OCI-M2 (cell line): Measurements from ENCODE around the gene MAFB.

Experiments used
- DNase-seq: peaks from one replicate; lab custom pipeline; 2025; ENCODE audit not compliant: unreplicated experiment; lab: John Stamatoyannopoulos, UW

MAFB gene

DNA sequence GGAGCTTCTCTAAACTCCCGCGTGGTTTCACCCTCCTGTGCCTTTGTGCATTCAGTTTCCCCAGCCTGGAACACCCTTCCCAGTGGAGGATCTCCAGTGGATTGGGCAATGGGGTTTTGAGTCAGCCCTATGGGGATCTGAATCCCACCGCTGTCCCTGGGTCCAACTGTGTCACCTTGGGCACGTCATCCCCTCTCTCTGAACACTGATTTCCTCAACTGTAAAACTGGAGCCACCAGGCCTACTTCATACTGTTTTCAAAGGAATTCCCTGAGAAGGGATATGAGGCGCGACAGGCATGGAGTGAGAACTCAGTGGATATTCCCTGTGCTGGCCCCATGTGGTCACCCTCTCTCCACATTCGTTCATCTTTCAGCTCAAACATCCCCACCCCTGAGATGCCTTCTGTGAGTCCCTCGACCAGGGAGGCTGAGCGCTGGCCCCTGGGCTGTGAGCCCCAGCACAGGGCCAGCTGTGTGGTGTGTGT, 25.7 kb downstream of the MAFB start:
- no peak for DNase-seq

DNA sequence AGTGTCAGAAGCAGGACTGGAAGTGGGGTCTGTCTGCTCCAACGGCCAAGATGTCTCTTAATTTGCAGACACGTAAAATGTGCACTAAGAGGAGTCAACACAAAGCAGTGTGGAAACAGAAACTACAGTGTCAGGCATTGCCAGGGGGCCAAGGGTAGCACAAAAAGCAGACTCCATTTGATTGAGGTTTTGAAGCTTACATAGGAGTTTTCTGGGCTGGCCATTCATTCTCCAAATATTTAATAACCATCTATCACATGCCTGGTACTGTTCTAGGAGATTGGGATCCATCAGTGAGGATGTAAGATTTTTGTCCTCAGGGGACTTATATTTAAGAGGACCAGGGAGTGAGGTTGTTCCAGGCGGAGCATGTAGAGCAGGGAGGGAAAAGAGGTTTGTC, 29.5 kb downstream of the MAFB start:
- no peak for DNase-seq

DNA sequence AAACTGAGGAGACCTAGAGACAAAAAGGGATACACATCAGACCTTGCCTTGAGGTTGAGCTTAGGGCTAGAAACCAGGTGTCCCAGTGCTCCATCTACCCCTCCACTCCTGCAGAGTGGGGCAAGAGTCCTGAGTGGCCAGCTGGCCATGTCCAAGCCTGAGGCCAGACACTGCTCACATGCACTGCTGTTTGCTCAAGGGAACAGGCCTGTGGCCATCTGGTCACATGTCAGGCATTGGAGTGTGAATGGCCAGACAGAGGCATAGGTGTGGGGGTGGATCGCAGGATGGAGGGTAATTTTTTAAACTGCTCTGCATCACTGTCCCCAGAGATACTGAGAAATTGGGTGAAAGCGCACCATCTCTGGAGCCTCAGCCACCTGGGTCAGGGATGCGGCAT, 30.5 kb downstream of the MAFB start:
- no peak for DNase-seq

DNA sequence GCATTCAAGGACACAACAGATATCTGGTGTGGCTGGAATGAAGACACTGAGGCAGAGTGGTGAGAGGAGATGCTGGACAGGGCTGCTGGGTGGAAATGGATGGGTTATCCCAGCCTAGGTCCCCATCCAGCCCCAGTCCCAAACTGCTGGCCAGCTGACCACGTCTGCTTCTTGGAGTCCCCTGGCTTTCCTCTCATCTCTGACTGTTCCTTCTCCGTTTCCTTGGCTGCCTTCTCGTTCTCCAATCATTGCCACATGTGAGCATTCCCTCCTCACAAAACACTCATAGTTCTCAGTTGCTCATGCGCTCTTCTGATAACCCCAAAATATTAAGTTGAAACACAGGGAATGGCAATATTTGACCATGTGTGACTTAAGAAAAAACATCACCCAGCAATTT, 31.5 kb downstream of the MAFB start:
- no peak for DNase-seq

DNA sequence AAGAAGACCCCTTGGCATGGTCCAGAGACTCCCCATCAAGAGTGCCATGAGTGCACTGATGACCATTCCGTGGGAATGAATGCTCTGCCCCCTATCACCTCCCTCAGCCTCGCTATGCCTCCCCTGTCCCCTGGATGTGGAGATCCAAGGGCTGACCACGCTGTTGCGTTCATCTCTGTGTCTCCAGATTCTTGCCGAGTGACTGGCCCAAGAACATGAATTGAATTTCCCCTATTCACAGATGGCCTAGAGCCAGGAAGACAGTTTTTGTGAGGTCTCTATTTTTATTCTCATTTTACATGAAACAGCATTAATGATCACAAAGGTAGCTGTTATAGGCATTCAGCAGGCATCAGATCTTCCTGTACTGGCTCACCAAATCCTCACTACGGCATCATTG, 33.6 kb downstream of the MAFB start:
- DNase-seq, result no peak

DNA sequence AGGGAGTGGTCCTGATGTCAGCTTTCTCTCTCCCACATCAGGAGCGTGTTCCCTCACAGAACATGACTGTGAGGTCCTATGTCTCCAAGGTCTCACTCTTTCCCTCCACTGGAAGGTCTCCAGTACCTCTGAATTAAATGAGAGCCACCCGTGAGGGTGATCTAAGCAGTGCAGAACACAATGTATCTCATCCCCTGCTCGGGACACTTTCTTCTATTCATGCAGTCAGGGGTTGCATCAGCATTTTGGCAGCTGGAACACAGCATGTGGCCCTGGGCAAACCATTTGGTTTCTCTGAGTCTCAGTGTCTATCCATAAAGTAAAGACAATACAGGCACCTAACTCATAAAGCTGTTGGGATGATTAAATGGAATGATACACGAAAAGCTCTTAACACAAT, 34.2 kb downstream of the MAFB start:
- DNase-seq, result no peak

DNA sequence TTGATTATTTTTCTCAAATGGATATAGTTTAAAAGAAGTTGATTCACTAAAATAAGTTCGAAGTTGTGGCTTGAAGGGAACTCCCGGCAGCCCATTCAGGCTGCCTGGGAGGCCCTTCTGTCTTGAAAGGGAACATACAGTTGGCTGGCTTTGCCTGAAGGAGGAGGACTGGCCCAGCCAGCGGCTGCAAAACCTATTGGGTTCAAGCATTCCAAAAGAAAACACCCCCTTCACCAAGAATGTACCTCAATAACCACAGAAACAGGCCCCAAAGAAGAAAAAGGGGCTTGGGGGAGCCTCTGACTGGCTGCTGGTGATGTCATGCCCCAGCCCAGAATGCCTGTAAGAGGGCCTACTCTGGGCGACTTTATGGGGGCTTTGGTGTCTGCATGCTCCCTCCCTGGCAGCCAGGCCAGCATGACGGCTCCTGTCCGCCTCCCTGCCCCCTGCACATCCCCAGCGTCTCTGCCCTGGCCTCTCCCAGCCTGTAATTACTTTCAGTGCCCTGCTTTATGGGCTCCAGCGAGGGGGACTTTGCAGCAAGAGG, 36.5 kb downstream of the MAFB start:
- no peak for DNase-seq

DNA sequence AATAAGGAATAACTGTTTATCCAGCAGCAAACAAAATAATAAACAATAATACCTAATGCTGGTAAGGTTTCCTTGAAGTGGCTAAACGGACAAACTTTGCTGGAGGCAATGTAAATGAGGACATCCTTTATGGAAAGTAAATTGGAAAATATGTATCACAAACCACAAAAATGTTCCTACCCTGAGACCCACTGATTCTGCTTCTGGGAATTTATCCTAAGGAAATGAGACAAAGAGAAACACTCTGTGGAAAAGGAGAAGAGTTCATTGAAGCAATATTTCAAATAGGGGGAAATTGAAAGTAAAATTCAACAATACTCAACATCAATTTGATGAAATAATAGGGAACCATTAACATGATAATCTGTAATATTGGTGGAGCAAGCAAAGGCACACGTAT, 37.9 kb downstream of the MAFB start:
- DNase-seq, result no peak

DNA sequence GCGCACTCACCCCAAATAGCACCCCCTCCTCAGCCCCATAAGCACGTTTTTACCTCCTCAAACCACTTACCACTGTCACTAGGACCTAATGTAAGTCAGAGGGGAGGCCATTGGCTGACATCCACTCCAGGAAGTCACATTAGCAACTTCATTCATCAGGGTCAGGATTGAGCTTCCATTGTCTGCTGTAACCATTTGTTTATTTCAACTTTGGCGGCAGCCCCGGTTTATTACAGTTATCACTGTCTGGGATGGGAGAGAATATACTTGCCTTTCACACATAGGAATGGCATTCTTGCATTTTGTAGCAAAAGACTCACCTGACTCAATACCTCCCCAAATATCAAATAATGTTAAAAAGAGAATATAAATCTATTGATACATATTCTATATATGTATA, 38.3 kb downstream of the MAFB start:
- no peak for DNase-seq

DNA sequence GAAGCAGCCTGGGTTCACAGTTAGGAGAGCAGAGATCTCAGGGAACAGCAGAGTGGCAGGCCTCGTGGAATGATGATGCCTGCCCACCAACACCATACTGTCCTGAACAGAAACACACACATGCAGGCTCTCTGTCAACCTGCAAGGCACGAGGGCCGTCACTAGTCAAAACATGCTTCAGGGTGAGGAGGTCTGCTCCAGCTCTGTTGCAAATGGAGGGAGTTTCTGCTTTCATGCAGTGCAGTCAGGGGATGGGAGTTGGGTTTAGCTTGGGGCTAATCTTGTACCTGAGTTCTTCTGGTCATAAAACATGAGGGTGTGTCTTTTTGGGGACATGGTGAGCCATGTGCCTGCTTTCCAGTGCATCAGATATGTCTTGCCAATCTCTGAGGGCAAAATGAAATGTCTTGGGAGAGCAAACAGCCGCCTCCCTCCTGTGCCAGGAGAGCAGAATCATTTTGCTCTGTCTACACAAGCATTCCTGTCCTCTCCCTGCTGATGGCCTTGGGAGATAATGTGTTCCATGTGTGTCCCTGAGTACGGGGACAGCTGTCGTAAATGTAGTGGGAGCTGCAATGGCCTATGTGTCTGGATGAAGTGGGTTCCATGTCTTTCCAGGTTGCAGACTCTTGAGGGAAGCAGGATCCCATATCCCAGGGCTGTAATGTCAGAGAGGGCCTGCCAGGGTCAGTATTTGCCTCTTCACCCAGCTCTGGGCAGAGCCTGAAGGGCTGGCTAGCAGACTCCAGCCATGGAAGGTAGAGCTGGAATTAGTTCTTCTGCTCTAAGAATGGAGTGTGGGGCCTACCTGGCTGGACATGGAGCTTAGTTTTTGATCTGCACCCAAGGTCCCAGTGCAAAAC, 40.6 kb downstream of the MAFB start:
- DNase-seq, result no peak

DNA sequence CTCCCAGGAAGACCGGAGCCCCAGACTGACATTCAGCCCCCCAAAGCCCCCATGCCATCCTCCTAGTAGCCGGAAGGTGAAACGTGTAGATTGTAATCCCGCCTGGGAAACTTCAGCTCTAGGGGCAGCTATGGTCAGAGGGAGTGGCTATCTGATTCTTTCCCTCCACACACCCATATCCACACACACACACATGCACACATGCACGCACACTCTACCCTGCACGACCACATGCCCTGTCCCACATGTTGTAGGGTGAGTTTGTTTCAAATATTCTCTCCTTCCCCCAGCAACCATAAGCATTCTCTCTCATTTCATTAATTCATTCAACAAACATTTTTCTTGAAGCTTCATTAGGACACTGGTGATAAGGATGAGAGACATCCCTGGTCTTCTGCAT, 42.2 kb downstream of the MAFB start:
- DNase-seq, result no peak

DNA sequence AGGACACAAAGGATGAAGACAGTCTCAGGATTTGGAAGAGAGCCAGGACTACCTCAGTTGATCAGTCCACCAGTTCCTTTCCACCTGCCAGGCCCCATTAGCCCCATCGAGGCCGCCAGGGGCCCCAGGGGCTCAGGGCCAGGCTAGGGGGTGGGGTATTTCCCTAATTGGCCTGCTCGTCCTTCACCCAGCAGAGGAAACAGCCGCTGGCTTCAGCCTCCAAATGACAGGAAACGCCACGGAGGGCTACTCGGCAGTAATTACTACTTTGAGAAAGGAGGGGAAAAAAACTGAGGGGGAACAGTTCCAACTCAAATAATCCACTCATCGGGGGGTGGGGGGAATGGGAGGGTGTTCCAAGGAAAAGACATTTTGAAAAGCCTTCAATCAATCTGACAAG, 42.7 kb downstream of the MAFB start:
- no peak for DNase-seq

DNA sequence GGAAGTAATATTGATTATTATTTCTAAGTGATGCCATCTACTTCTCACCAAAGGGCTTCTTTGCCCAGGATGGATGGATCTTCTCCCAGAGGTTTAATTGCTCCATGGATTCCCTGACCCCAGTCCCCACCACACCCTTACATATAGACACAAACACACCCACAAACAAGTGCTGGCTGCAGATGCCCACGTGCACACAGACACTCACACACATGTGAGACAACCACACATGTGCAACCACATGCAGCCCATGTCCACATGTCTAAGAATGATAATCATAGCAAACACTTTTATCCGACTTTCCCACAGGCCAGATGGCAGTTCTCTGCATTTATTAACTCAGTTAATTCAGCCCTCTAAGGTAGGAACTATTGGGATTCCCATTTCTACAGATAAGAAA, 44.2 kb downstream of the MAFB start:
- no peak for DNase-seq

DNA sequence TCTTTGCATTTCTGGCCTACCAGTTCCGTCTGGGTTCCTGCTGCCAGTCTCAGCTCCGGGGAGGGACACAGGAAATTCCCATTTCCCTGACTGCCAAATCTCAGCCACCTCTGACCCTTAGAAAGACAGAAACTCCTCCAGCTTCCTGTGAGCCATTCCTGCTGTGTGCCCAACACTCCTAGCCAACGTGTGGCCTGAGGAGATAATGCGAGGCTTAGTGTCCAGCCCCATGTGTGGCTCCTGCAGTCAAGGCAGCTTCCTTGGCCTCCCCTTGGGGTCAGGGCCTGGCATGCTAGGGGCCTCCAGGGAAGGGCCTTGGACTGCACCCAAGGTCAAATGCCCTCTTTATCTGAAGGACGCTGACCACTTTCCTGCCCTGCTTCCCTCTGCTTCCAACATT, 45.1 kb downstream of the MAFB start:
- DNase-seq, result no peak

DNA sequence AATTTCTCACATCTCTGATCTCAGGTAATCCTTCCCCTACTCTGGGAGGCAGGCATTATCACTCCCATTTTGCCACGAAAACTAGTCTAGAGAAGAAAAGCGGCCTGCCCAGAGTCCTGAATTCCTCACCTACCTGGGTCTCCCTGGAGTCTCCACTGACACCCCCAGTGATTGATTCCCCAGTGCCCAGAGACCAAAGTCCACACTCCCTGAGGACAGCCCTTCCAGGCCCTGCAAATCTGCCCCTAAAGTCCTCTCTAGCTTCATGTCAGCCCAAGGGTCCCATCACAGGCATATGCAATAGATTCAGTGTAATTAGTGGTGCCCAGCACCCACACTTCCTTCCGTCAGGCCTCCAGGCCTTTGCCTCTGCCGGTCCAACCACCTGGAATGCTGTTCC, 47.2 kb downstream of the MAFB start:
- no peak for DNase-seq

DNA sequence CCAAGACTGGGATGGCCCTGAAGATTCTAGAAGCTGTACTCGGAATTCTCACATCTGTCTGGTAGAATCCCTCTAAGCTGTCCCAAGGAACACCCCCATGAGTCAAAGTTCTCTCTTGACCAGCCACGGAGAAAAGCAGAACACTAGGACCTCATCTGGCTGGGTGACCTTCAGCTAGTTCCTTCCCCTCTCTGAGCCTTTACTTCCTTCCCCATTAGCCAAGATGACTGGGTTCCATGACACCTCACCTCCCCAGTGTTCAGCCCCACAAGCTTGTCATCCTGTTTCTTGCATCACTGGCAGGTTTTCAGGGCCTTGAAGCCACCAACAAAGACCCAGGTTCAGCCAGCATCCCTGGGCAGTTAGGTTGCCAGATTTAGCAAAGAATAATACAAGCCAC, 47.8 kb downstream of the MAFB start:
- DNase-seq, result no peak

DNA sequence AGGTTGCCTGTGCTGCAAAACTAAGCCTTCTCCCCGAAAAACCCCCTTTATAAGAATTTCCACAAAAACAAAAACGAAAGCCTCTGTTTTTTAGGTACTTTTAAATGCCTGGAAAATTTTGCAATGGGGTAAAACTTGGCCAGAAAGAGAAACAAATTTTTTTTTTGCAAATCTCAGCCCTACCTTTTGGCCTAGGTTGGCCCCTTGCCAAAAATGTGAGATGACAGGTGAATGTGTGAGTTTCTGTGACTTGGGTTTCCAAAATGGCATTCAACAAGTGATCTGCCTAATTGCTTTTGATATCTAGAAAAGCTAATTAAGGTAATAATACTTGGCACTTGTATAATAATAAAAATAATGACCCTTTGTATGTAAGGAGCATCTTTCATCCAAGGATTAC, 48.4 kb downstream of the MAFB start:
- DNase-seq, result no peak

DNA sequence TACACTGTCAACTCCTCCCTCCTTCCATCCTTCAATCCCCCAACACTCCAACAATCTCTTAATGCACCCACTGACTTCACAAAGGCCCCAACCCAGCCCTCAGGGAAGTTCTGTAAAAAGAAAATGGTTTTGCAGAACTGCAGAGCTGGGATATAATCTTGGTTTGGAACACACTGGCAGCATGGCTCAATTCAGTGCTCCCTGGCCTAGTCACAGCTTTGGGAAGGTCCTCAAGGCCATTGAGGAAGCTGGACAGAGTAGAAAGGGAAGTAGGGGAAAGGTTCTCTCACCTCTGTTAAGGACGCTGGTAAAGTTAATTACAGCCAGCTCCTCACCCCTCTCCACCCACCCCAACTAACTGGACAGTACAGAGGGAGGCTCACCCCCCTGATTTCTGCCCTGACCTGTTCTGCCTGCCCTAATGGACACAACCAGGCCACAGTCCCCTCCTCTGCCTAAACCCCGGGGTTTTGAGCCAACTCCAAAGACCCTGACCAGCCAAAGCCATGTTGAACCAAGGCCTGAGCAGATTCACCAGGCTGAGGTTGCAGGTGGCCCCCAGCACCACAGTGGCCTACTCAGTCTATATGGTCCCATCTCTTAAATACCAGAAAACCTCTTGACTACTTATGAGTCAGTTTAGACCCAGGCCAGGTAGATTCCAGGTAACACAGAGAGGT, 49.2 kb downstream of the MAFB start:
- no peak for DNase-seq

DNA sequence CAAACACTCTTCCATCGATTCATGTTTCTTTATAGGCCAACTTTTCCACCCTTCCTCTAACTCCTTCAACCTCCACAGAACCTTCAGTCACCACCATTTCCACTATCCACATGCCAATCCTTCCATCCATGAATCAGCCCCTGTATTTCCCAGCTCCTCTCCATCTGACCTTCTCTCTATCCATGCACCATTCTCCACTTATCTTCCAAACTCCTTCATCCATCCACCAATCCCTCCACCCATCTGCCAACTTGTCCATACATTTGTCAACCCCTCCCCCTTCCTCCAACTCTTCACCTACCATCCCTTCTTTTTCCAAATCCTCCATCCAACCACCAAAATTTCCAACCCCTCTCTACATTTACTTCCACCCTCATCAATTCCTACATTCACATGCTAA, 49.9 kb downstream of the MAFB start:
- DNase-seq, result no peak

DNA sequence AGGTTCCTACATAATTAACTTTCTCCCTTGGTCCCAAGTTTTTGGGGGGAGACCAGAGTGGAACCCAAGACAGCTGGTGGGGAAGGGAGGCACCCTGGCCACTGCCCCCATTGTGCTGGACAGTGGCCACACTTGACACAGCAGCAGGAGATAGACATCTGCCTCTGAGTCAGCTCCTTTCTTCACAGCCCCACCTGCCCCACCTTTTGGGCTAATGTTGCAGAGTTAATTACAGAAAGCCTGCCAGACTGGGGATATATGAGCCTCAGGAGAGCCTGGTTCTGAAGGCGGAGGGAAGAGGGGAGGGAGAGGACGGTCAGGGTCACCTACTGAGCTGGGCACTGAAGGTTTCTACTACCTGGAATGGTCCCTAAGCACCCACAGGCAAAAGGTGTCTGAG, 50.6 kb downstream of the MAFB start:
- DNase-seq, result no peak

DNA sequence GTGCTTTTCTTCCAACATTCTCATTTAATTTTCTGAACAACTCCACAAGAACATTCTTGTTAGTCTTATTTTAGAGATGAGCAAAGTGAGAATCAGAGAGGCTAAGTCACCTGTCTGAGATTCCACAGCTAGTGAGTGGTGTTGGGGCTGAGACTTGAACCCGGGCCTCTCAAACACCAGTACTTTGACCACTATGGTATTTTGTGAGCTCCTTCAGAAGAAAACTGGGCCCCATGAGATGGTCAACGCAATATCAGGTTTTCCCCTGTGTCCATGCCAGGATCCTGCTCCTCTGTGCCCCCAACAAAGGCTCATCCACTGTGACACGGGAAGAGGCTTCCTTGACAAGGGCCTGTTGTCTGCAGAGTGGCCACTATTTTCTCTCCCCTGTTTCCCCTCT, 51.9 kb downstream of the MAFB start:
- DNase-seq, result no peak

DNA sequence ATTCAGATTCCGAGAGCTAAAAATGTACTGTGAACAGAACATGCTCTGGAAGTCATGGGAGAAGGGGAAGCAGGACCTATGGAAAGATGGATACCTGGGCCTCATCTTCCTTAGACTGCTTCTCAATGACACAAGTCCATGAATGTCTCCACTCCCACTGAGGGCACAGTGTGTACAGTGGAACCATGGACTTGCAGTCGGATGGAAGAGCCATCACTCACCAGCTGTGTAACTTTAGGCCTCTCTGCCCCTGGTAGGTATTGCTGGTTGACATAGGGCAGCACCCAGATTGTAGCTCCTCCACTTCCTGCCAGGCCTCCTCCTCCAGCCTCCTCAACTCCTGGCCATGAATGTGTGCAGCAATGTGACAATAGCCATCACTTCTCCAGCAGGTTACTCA, 52.5 kb downstream of the MAFB start:
- DNase-seq, result no peak
